ENCODE results near the gene MAP3K14. TPM values are rescaled to one million over a fixed set of nuclear protein-coding genes. Genes with fewer than 3 reads are reported as not detected.

Gene MAP3K14
- total RNA-seq, 4 donors from 2014 or later = 3.7 to 14.7 (median 6.7) TPM

GRCh38 chr17:45361451-45361850 lies 44.6 kb upstream of the MAP3K14 start:
- Histone ChIP-seq H3K27ac (no peak overlapping the region), H3K27me3 (no peaks in the 10 kb centered on the region), H3K9me3 (no peaks in the 10 kb centered on the region), H3K4me3 (no peak overlapping the region), H3K36me3 (no peaks in the 10 kb centered on the region), H3K4me1 (peaks cover 0 to 9% (median 0%) of the 10 kb centered on the region in 3 donors)
- no peak for TF ChIP-seq CTCF (IDR thresholded peaks at IDR 0.05)
- no peak for TF ChIP-seq POLR2A (IDR thresholded peaks at IDR 0.05)
- intact Hi-C loops (cut with DNase I) = no loop called here
- WGBS, 2 donors = 80 to 81% methylated on average over 3 of the region's 3 CpGs
- DNase-seq = no peak

- Histone ChIP-seq H3K4me3 (no peak overlapping the region), H3K27me3 (no peaks in the 10 kb centered on the region), H3K27ac (no peak overlapping the region), H3K4me1 (peaks cover 0 to 4% (median 0%) of the 10 kb centered on the region in 3 donors), H3K9me3 (no peaks in the 10 kb centered on the region), H3K36me3 (no peaks in the 10 kb centered on the region)
- intact Hi-C loops (cut with DNase I) = no loop called here
- 78 to 87% methylated on average over 5 of the region's 5 CpGs for WGBS, 2 donors
- DNase-seq = no peak
- TF ChIP-seq POLR2A (IDR thresholded peaks at IDR 0.05) (no peak), CTCF (IDR thresholded peaks at IDR 0.05) (no peak)
Observed at GRCh38 chr17:45357364-45357997, 40.7 kb upstream of the MAP3K14 start.

- WGBS, 2 donors = 70 to 80% methylated on average over 2 of the region's 2 CpGs
- no peaks in the 10 kb centered on the region for H3K36me3 ChIP-seq
Observed at GRCh38 chr17:45355087-45355486, 38.3 kb upstream of the MAP3K14 start.

GRCh38 chr17:45353043-45353442 lies 36.2 kb upstream of the MAP3K14 start:
- no peaks in the 10 kb centered on the region for H3K27me3 ChIP-seq
- peaks cover 0 to 4% (median 0%) of the 10 kb centered on the region in 3 donors for H3K4me1 ChIP-seq
- intact Hi-C loops (cut with DNase I) = no loop called here
- H3K4me3 ChIP-seq = no peak overlapping the region
- WGBS, 2 donors = 57 to 69% methylated on average over 4 of the region's 4 CpGs
- no peaks in the 10 kb centered on the region for H3K36me3 ChIP-seq
- no peak for TF ChIP-seq CTCF (IDR thresholded peaks at IDR 0.05)
- TF ChIP-seq POLR2A (IDR thresholded peaks at IDR 0.05) = no peak
- no peak for DNase-seq
- H3K27ac ChIP-seq = no peak overlapping the region
- no peaks in the 10 kb centered on the region for H3K9me3 ChIP-seq

More at GRCh38 chr17:45355087-45355486, 38.3 kb upstream of the MAP3K14 start:
- H3K27me3 ChIP-seq = no peaks in the 10 kb centered on the region
- TF ChIP-seq POLR2A (IDR thresholded peaks at IDR 0.05) = no peak
- no peak for TF ChIP-seq CTCF (IDR thresholded peaks at IDR 0.05)
- H3K9me3 ChIP-seq = no peaks in the 10 kb centered on the region
- H3K27ac ChIP-seq = no peak overlapping the region
- peaks cover 0 to 4% (median 0%) of the 10 kb centered on the region in 3 donors for H3K4me1 ChIP-seq
- no peak for DNase-seq
- intact Hi-C loops (cut with DNase I) = no loop called here
- H3K4me3 ChIP-seq = no peak overlapping the region

GRCh38 chr17:45351831-45352230 lies 35.0 kb upstream of the MAP3K14 start:
- intact Hi-C loops (cut with DNase I) = no loop called here
- Histone ChIP-seq H3K4me1 (peaks cover 0 to 9% (median 0%) of the 10 kb centered on the region in 3 donors), H3K9me3 (no peaks in the 10 kb centered on the region), H3K4me3 (no peak overlapping the region), H3K36me3 (no peaks in the 10 kb centered on the region), H3K27ac (no peak overlapping the region), H3K27me3 (no peaks in the 10 kb centered on the region)
- TF ChIP-seq CTCF (IDR thresholded peaks at IDR 0.05) = no peak
- TF ChIP-seq POLR2A (IDR thresholded peaks at IDR 0.05) = no peak
- DNase-seq = no peak
- 92 to 94% methylated on average over 2 of the region's 2 CpGs for WGBS, 2 donors

Measured in esophagus squamous epithelium (tissue), 5 donors.